Esophagus squamous epithelium (tissue), 4 donors: Measurements from ENCODE around the gene CELA2B.

Source experiments
- CTCF ChIP-seq, 6 experiments: fragments of 450-650 bp in 4 of 6; fragments of 200-600 bp in 2 of 6; sonication (generic) in 2 of 6; IDR thresholded peaks; one replicate each; pipeline ENCODE4 v1.5.1; 2016 to 2019; ENCODE audit warnings: antibody characterized with exemption in 6 of 6, mild to moderate bottlenecking in 4 of 6, moderate library complexity in 4 of 6
- POLR2A ChIP-seq, 4 donors: fragments of 450-650 bp; IDR thresholded peaks; one replicate each; pipeline ENCODE4 v1.6.1; 2017; ENCODE audit warnings: antibody characterized with exemption in 4 of 4, mild to moderate bottlenecking in 4 of 4, moderate library complexity in 3 of 4

GRCh38 chr1:15442759-15443158 lies 33.1 kb upstream of the CELA2B start:
- TF ChIP-seq CTCF (IDR thresholded peaks at IDR 0.05) (no peak), POLR2A (IDR thresholded peaks at IDR 0.05) (no peak)
